OCI-LY7 (cell line): Measurements from ENCODE around the gene AAGAB.

Experiments used
- CTCF ChIP-seq: fragments of 200-600 bp; sonication (generic); conservative IDR thresholded peaks from 2 replicates; pipeline ENCODE4 v1.5.1; 2014; ENCODE audit warnings: mild to moderate bottlenecking, antibody characterized with exemption, low read length, moderate library complexity, mixed read lengths
- EZH2phosphoT487 ChIP-seq: fragments of 200-600 bp; sonication (generic); IDR thresholded peaks from 2 replicates; pipeline ENCODE4 v1.6.1; 2018; ENCODE audit warnings: low read depth, borderline replicate concordance, mild to moderate bottlenecking, mixed run types, antibody characterized with exemption, low read length, moderate library complexity, mixed read lengths

DNA sequence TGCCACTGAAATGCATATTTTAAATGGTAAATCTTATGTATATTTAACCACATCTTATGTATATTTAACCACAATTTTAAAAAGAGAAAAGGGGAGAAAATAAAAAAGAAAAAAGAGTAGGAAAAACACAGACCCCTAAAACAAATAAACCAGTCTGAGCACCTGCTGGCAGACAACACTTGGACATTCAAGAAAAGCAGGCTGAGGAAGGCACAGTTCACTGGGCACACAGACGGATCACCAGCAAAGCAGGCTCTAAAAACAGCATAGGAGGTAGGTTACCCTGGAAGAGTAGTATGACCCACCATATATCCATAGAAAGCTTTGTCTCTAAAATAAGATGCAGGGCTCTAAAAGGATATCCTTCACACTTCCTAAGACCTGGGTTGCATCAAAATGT is 27.0 kb downstream of the AAGAB start:
- TF ChIP-seq CTCF (no peak), EZH2phosphoT487 (no peak)
